Mucosa of rectum (tissue), 2 donors: ENCODE measurements around the gene WASHC2C.
"Not testable (repeated sequence)": the region's sequence is repeated elsewhere in the genome, so short reads cannot be mapped to it uniquely, and the experiment has no call there.

Experiments
- H3K27ac ChIP-seq, 2 donors: one replicate each; pipeline ENCODE4 v1.7.0; 2013; ENCODE audit warnings: inconsistent platforms in 2 of 2, low read depth in 2 of 2, low read length in 2 of 2
- H3K27me3 ChIP-seq, 2 donors: one replicate each; pipeline ENCODE4 v1.7.0; 2013; ENCODE audit warnings: low read length in 2 of 2; ENCODE audit not compliant: control insufficient read depth in 2 of 2, insufficient read depth in 2 of 2
- H3K36me3 ChIP-seq, 2 donors: one replicate each; pipeline ENCODE4 v1.7.0; 2013; ENCODE audit warnings: low read length in 2 of 2; ENCODE audit not compliant: control insufficient read depth in 2 of 2, insufficient read depth in 2 of 2
- H3K4me1 ChIP-seq, 2 donors: one replicate each; pipeline ENCODE4 v1.7.0; 2013; ENCODE audit warnings: low read length in 2 of 2, mild to moderate bottlenecking in 1 of 2; ENCODE audit not compliant: control insufficient read depth in 2 of 2, insufficient read depth in 2 of 2
- H3K4me3 ChIP-seq, 2 donors: one replicate each; pipeline ENCODE4 v1.7.0; 2013; ENCODE audit warnings: low read length in 2 of 2
- H3K9ac ChIP-seq, 2 donors: one replicate each; pipeline ENCODE4 v1.7.0; 2013; ENCODE audit warnings: low read length in 2 of 2, low read depth in 1 of 2, mild to moderate bottlenecking in 1 of 2
- H3K9me3 ChIP-seq, 2 donors: one replicate each; pipeline ENCODE4 v1.7.0; 2013; ENCODE audit warnings: low read length in 2 of 2; ENCODE audit not compliant: control insufficient read depth in 2 of 2
- donor health status: healthy.
- donor health status: Normal muscosa, but diverticular disease.

Gene WASHC2C

DNA sequence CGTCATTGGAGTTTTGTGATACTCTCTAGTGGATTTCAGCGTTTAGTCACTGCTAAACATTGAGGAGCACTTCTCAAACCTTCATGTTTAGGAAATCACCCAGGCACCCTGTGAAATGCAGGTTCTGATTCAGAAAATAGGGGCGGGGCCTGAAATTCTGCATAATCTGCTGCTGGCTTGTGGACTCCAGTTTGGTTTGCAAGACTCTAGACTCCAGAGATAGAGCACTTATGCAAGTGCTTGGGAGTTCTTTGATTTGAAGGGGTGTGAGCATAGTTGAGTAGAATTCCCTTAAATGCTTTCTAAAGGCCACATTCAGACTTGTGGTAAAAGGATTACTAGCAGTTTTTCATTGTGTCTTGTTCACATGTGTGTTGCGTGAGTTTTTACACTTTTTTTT is 41.3 kb downstream of the WASHC2C start:
- not testable (repeated sequence) for H3K36me3 ChIP-seq, H3K27ac ChIP-seq, H3K4me3 ChIP-seq, H3K9ac ChIP-seq, H3K9me3 ChIP-seq, H3K4me1 ChIP-seq, H3K27me3 ChIP-seq

GRCh38 chr10:45771757-45772461 is 44.8 kb downstream of the WASHC2C start:
- not testable (repeated sequence) for H3K36me3 ChIP-seq

GRCh38 chr10:45786217-45786616 is 59.2 kb downstream of the WASHC2C start:
- H3K27ac ChIP-seq, H3K4me1 ChIP-seq, H3K27me3 ChIP-seq, H3K9me3 ChIP-seq, H3K9ac ChIP-seq, H3K4me3 ChIP-seq: not testable (repeated sequence)
- peaks cover 14 to 19% of the 10 kb centered on the region in 2 donors for H3K36me3 ChIP-seq

More at GRCh38 chr10:45771757-45772461, 44.8 kb downstream of the WASHC2C start:
- not testable (repeated sequence) for H3K27me3 ChIP-seq, H3K9ac ChIP-seq, H3K9me3 ChIP-seq, H3K4me3 ChIP-seq, H3K27ac ChIP-seq, H3K4me1 ChIP-seq

DNA sequence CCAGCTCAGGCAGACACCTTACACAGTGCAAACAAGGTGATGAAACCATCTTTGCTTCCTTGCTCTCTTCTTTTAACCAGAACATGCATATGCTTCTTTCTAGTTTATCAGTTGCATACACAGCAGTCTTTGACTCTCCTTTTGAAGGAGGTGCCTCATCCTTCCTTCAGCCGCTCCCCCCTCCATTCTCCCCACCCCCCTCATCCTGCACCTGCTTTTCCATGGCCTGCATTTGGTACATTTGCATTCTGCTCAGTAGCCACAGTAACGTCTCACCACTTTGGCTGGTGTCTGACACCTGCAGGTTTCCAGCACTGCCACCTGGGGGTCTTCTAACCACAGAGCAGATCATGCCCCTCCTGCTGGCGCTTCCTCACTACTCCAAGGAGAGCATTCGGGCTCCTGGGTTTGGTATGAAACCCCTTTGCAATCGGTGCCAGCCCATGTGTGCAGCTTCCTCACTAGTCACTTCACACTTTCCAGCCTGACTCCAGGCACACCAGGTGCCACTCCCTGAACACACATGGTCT is 60.2 kb downstream of the WASHC2C start:
- not testable (repeated sequence) for H3K27me3 ChIP-seq, H3K4me1 ChIP-seq, H3K9ac ChIP-seq, H3K9me3 ChIP-seq, H3K27ac ChIP-seq, H3K4me3 ChIP-seq
- peaks cover 14 to 22% of the 10 kb centered on the region in 2 donors for H3K36me3 ChIP-seq

GRCh38 chr10:45789991-45790390 is 62.9 kb downstream of the WASHC2C start:
- not testable (repeated sequence) for H3K27me3 ChIP-seq, H3K4me3 ChIP-seq, H3K9me3 ChIP-seq, H3K4me1 ChIP-seq, H3K9ac ChIP-seq, H3K27ac ChIP-seq
- peaks cover 11 to 17% of the 10 kb centered on the region in 2 donors for H3K36me3 ChIP-seq

DNA sequence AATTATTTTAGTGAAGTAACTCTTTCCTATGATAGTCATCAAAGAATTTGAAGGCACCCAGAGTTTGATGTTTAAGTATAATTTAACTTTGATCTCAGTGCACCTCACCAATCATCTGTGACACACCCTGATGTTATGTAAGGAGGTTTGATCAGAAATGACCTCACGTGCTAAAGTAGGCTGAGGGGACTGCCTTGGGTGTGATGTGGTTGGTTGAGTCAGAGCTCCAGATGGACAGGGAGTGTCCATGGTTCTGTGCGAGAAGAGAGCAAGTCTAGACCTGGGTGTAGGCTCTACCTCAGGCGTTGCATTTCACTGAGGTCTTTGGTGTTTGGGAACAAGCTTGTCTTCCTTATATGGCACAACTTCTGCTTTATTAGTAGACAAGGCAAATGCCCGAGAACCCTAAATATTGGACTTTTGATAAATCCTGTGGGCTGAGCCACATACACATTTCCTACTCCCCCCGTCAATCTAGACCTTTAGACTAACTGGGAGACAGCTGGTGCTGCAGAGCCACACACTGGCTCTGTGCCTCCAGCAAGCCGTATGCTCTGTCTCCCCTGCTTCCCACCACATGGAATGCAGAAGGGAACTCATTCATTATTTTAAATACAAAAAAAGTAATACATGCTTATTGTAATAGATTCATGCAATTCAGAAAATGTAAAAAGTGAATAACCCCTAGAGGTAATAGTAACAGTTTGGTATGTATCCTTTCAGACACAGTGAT is 63.8 kb downstream of the WASHC2C start:
- peaks cover 8 to 13% of the 10 kb centered on the region in 2 donors for H3K36me3 ChIP-seq
- H3K9ac ChIP-seq, H3K4me3 ChIP-seq, H3K4me1 ChIP-seq, H3K27ac ChIP-seq, H3K27me3 ChIP-seq, H3K9me3 ChIP-seq: not testable (repeated sequence)

DNA sequence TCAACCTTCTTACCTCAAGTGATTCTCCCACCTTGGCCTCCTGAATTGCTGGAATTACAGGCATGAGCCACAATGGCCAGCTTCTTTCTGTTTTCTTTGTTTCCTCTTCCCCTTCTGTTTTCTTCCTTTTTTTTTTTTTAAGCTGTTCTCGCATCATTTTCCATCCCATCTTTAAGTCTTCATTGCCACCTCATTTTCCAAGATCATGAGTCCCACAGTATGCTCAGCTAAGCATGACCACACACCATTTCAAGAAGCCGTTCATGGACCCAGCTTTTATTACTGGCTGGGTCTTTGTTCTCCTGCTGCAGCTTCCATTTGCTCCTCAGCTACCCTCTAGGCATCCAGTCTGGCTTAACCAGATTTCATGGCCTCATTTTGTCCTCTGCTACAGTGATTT is 67.7 kb downstream of the WASHC2C start:
- H3K4me3 ChIP-seq, H3K4me1 ChIP-seq, H3K27me3 ChIP-seq, H3K36me3 ChIP-seq, H3K9ac ChIP-seq, H3K9me3 ChIP-seq, H3K27ac ChIP-seq: not testable (repeated sequence)

- not testable (repeated sequence) for H3K4me1 ChIP-seq, H3K27me3 ChIP-seq, H3K9me3 ChIP-seq, H3K36me3 ChIP-seq, H3K9ac ChIP-seq, H3K27ac ChIP-seq, H3K4me3 ChIP-seq
Observed at GRCh38 chr10:45803060-45804010, 76.3 kb downstream of the WASHC2C start.

- H3K4me3 ChIP-seq, H3K36me3 ChIP-seq, H3K9ac ChIP-seq, H3K27me3 ChIP-seq, H3K4me1 ChIP-seq, H3K9me3 ChIP-seq, H3K27ac ChIP-seq: not testable (repeated sequence)
Observed at GRCh38 chr10:45804996-45805395, 77.9 kb downstream of the WASHC2C start.

GRCh38 chr10:45809837-45810236 is 82.8 kb downstream of the WASHC2C start:
- H3K4me1 ChIP-seq, result no peaks in the 10 kb centered on the region
- H3K27ac ChIP-seq, result no peak overlapping the region
- H3K27me3 ChIP-seq, result no peaks in the 10 kb centered on the region
- no peaks in the 10 kb centered on the region for H3K36me3 ChIP-seq
- H3K9me3 ChIP-seq, result no peaks in the 10 kb centered on the region
- H3K9ac ChIP-seq, result no peak overlapping the region
- no peak overlapping the region for H3K4me3 ChIP-seq
